Astrocyte of the spinal cord (primary cell): ENCODE measurements around the gene ZBTB40.

Experiments used
- DNase-seq: peaks from one replicate; pipeline ENCODE4 v3.0.0; 2011; ENCODE audit warnings: low read depth, low spot score
- H3K4me3 ChIP-seq: 2 replicates; pipeline ENCODE4 v1.5.1; 2011; ENCODE audit warnings: low read depth, mild to moderate bottlenecking, low read length, moderate library complexity
- in situ Hi-C: cut with HindIII; loops from 2 replicates; pipeline ENCODE4 v1.10.0; 2017; ENCODE audit warnings: low sequenced_read_pairs
- TF ChIP-seq, protein P1 (sequence below): IDR thresholded peaks from 2 replicates; pipeline ENCODE4 v1.5.1; 2012; ENCODE audit warnings: low read depth, mild to moderate bottlenecking, low read length, inconsistent platforms

Gene ZBTB40

DNA sequence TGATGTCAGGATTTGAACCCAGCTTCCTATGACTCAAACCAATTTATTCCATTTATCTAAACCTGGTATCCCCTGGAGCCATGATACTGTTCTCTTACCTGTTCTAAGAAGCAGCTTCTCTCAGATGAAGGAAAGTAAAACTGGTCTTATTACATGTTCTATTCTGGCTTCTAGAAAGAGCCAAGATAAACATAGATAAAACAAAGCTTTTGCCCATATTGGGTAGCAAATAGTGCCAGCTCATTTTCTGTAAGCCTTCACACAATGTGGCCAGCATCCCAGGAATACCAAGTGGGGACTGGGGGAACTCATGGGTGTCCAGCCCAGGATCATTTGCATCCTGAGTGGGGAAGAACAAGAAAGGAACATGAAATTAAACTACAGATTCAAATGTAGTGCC, 58.2 kb downstream of the ZBTB40 start:
- TF ChIP-seq, protein P1, sequence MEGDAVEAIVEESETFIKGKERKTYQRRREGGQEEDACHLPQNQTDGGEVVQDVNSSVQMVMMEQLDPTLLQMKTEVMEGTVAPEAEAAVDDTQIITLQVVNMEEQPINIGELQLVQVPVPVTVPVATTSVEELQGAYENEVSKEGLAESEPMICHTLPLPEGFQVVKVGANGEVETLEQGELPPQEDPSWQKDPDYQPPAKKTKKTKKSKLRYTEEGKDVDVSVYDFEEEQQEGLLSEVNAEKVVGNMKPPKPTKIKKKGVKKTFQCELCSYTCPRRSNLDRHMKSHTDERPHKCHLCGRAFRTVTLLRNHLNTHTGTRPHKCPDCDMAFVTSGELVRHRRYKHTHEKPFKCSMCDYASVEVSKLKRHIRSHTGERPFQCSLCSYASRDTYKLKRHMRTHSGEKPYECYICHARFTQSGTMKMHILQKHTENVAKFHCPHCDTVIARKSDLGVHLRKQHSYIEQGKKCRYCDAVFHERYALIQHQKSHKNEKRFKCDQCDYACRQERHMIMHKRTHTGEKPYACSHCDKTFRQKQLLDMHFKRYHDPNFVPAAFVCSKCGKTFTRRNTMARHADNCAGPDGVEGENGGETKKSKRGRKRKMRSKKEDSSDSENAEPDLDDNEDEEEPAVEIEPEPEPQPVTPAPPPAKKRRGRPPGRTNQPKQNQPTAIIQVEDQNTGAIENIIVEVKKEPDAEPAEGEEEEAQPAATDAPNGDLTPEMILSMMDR = no peak
- peak; percentile 57 for DNase-seq
- no peak overlapping the region for H3K4me3 ChIP-seq
- in situ Hi-C loops = no loop called here

DNA sequence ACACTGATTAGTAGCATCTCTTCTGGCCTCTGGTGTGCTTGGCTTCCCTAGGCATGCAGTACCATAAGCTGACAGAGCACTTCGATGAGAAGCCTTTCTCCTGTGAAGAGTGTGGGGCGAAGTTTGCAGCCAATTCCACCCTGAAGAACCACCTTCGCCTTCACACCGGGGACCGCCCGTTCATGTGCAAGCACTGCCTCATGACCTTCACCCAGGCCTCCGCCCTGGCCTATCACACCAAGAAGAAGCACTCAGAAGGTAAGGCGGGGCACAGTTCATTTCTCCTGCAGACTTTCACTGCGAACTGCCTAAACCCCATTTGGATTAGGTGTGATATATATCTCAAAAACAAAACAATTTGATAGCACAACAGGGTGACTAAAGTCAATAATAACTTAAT, 61.2 kb downstream of the ZBTB40 start:
- no peak overlapping the region for H3K4me3 ChIP-seq
- DNase-seq = no peak
- in situ Hi-C loops = no loop called here
- TF ChIP-seq, protein P1 = no peak

DNA sequence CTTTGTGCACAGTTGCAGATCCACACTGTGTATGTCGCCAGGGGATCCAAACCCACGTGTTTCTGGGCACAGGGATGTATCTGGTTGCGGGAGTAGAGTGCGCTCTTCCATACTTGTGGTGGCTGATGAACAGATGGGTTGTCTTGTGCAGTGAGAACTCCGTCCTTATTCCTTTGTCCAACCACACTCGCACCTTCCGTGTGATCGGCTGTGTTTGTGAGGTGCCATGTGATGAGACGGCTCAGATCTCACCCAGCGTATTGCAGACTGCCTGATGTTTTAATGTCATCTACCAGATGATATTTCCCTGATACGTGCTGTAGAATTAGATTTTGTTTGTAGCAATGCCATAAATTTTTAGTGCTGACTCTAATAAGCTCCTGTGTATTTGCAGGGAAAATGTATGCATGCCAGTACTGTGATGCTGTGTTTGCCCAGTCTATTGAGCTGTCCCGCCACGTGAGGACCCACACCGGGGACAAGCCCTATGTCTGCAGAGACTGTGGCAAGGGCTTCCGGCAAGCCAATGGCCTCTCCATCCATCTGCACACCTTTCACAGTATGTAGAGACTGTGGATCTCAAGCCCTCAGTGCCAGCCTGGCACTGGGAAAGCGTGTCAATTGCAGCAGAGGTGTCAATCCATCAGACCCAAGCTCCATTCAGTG, 65.4 kb downstream of the ZBTB40 start:
- DNase-seq = no peak
- in situ Hi-C loops = no loop called here
- H3K4me3 ChIP-seq = no peak overlapping the region
- TF ChIP-seq, protein P1 = no peak

DNA sequence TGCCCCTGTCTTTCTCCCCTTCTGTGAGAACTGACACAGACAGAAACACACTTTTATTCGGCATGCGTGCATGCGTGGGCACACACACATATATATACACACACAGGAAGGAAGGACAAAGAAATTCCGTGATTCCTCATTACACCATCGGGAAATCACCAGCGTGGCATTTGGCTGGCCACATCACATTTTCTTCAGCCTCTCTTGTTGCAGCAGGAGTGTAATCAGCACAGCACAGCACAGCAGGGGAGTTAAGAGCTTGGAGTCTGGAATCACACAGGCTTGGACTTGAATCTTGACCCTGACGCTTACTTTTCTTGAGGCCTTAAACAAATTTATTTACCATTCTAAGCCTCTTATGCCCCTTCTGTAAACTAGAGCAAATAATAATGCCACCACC, 66.3 kb downstream of the ZBTB40 start:
- in situ Hi-C loops = no loop called here
- no peak overlapping the region for H3K4me3 ChIP-seq
- TF ChIP-seq, protein P1 = no peak
- DNase-seq = peak; percentile 31

DNA sequence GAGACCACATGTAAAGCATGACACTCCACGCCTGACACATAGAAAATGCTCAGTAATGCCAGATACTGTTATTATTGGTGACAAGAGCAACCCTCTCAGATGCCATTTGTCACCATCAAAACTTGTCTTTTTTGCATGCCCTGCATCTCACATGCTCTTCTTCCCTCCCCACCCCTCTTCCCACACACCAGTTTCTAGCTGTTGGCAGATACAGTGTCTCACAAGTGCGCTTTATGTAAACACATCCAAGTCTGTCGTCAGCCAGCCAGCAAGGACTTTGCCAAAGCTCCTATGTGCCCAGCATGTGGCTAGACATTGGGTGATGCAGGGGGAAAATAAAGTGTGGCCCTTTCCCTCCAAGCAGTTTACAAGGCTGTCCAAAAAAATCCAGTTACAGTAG, 66.7 kb downstream of the ZBTB40 start:
- in situ Hi-C loops = no loop called here

DNA sequence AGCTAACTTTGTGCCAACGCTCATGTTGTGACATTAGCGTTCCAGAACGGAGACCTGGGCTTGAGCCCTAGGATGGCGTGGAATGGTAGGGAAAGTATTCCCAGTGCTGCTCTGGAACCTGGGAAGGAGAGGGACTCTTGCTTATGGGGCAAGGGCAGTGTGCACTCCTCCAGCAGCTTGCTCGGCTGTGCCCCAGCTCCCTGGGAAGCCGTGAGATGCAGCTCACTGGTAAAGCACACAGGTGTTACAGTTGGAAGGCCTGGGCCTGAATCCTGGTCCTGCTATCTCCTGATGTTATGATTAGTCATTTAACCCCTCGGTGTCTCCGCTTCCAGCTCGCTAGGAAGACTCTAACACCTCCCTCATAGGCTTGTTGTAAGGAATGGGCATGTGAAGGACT, 69.2 kb downstream of the ZBTB40 start:
- TF ChIP-seq, protein P1 = no peak
- in situ Hi-C loops = no loop called here
- DNase-seq = no peak
- H3K4me3 ChIP-seq = no peak overlapping the region

More for the DNA sequence above, 66.7 kb downstream of the ZBTB40 start:
- no peak overlapping the region for H3K4me3 ChIP-seq
- TF ChIP-seq, protein P1 = no peak
- no peak for DNase-seq
